Heart right ventricle (tissue), 16 donors: ENCODE results near the gene PSMD5. TPM values are rescaled to one million over a fixed set of nuclear protein-coding genes. Genes with fewer than 3 reads are reported as not detected.

Experiments
- ATAC-seq, 8 donors: fragments of 200-7000 bp; cut with Tn5 transposase; one replicate each; pipeline ENCODE4 v1.9.1; 2020; ENCODE audit warnings: mild to moderate bottlenecking in 8 of 8, moderate library complexity in 8 of 8, moderate number of reproducible peaks in 1 of 8
- DNase-seq, 2 donors: peaks; one replicate each; pipeline ENCODE4 v3.0.0-alpha.2; 2020
- H3K27ac ChIP-seq, 10 donors: fragments of 200-600 bp; sonication (generic) in 2 of 10; one replicate each; pipeline versions ENCODE4 v1.5.0 to v1.8.0; 2020 to 2022; ENCODE audit warnings: mild to moderate bottlenecking in 3 of 10
- H3K27me3 ChIP-seq, 7 donors: fragments of 200-600 bp; one replicate each; pipeline ENCODE4 v1.8.0; 2021 to 2022; ENCODE audit warnings: mild to moderate bottlenecking in 2 of 7
- H3K36me3 ChIP-seq, 9 donors: fragments of 200-600 bp; sonication (generic) in 1 of 9; one replicate each; pipeline versions ENCODE4 v1.5.0 to v1.8.0; 2020 to 2022; ENCODE audit warnings: mild to moderate bottlenecking in 2 of 9
- H3K4me1 ChIP-seq, 9 donors: fragments of 200-600 bp; sonication (generic) in 1 of 9; one replicate each; pipeline versions ENCODE4 v1.5.0 to v1.8.0; 2020 to 2022; ENCODE audit warnings: mild to moderate bottlenecking in 4 of 9
- H3K4me3 ChIP-seq, 10 donors: fragments of 200-600 bp; sonication (generic) in 2 of 10; one replicate each; pipeline versions ENCODE4 v1.5.0 to v1.8.0; 2020 to 2022; ENCODE audit warnings: mild to moderate bottlenecking in 7 of 10, moderate library complexity in 2 of 10
- H3K9me3 ChIP-seq, 11 donors: fragments of 200-600 bp in 10 of 11; sonication (generic) in 2 of 11; one replicate each; pipeline versions ENCODE4 v1.5.0 to v1.8.0; 2013 to 2022; ENCODE audit warnings: mild to moderate bottlenecking in 2 of 11, control low read depth in 1 of 11, moderate library complexity in 1 of 11
- WGBS, 2 donors: extraction: QIAGEN DNeasy Blood & Tissue Kit; methylation state at CpG; one replicate each; pipeline ENCODE4 v1.1.7; 2013; ENCODE audit warnings: inconsistent platforms in 1 of 2; 5-methylcytosine and 5-hydroxymethylcytosine counted together
- intact Hi-C, 10 donors: fragments of 100-400 bp; cut with DNase I; formaldehyde crosslinking; loops; one replicate each; pipeline versions ENCODE4 v1.11.1 to v1.14.2; 2022
- polyA plus RNA-seq, 2 donors: library from polyadenylated mRNA; stranded (reverse); fragments of 200-250 nt; gene quantifications; one replicate each; pipeline ENCODE4 v1.2.3, GENCODE V29; 2013
- total RNA-seq, 10 donors: library from RNA; stranded (reverse); fragmentation: NEBNext Ultra II Directional in 3 of 10; extraction: Animal tissue kit (Norgen Biotek cat#: 25700) in 3 of 10; gene quantifications; one replicate each; pipeline versions ENCODE4 v1.2.1 to v1.2.4, GENCODE V29; 2021 to 2023
- TF ChIP-seq, protein P1 (sequence below), 9 donors: fragments of 200-600 bp; sonication (generic) in 2 of 9; IDR thresholded peaks; one replicate each; pipeline versions ENCODE4 v1.5.0 to v1.8.0; 2021 to 2022; ENCODE audit warnings: antibody characterized with exemption in 9 of 9, mild to moderate bottlenecking in 5 of 9, moderate library complexity in 1 of 9
- donor health status: Arrhythmogenic right ventricular cardiomyopathy.
- donor health status: ischemic (EF 13 %, LVEDD 7.1; RV severe dilation, severe dysfunction).
- donor health status: healthy with polysubstance abuse.
- donor health status: DM: no; HTN: yes; CAD: no.
- donor health status: DM: no; HTN: no; CAD: no.
- donor health status: ischemic (EF 25% LVEDD 6.9; RV normal size, moderate dysfunction).
- donor health status: ischemic (EF 25% LVEDD 5.7; RV mildly dilated, moderate dysfunction).
- donor health status: healthy.
- donor health status: DM: yes; HTN: yes; CAD: no.
- donor health status: Ischemic cardiomyopathy.
- donor health status: ischemic (EF 35%, LVEDD 5.7; RV mildly dilated, moderate dysfunction).
- donor health status: nonischemic (EF 11% LVEDD 7.7; RV severe dilation, severe dysfunction).
- donor health status: DM: yes; HTN: yes; CAD: no.
- donor health status: PGD.
- donor health status: ischemic (EF 29% LVEDD 5.4; RV normal size, mild dysfunction).
- donor health status: nonischemic (EF 23%, LVEDD 6.1; RV moderate dilation, normal function).

Gene PSMD5
- total and polyA plus RNA-seq, 12 donors = 7.7 to 22.8 (median 14.3) TPM

DNA sequence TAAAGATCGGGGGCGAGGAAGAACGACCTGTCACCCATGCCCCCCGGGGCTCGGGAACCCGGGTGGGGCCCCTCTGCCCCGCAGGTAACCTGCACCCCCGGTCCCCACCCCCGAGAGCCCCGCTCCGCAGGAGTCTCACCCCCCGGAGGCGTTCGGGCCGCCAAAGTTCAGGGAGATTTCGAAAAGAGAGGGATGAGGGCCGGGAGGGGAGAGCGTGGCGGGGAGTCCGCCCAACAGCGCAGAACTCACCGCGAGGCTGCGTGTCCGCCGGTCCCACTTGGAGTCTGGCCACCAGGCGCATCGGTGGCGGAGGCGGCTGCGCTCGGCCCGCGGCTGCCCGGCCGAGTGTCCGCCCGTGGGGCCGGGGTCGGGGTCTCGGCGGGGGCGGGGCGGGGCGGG is 34.1 kb upstream of the PSMD5 start, which contains the start of gene PHF19:
Gene PHF19, minus strand, starts transcription at position 347 of the 399 bp plus-strand sequence. CDS start 2,447 bp downstream, outside the sequence.
- ATAC-seq (peak; percentile 17 to 37 (median 22)), DNase-seq (peak; percentile 33 to 48)
- Histone ChIP-seq H3K27ac (peak within 1 kb of the TSS; percentile 76 to 96 (median 92)), H3K27me3 (no peaks in the 10 kb centered on the region), H3K4me1 (peaks cover 0 to 21% (median 9%) of the 10 kb centered on the region in 9 donors), H3K9me3 (no peaks in the 10 kb centered on the region), H3K36me3 (peaks cover 0 to 28% (median 0%) of the 10 kb centered on the region in 9 donors), H3K4me3 (peak within 1 kb of the TSS; percentile 49 to 86 (median 74))
- intact Hi-C loops = loop anchor here in 7 of 10 donors (2.0 to 10.0 kb wide), 6 partner anchors 50 to 198 kb away; partner anchors contain the start of genes CNTRL (in 1 of the 7) and TRAF1 (in 1 of the 7)
- TF ChIP-seq, protein P1, sequence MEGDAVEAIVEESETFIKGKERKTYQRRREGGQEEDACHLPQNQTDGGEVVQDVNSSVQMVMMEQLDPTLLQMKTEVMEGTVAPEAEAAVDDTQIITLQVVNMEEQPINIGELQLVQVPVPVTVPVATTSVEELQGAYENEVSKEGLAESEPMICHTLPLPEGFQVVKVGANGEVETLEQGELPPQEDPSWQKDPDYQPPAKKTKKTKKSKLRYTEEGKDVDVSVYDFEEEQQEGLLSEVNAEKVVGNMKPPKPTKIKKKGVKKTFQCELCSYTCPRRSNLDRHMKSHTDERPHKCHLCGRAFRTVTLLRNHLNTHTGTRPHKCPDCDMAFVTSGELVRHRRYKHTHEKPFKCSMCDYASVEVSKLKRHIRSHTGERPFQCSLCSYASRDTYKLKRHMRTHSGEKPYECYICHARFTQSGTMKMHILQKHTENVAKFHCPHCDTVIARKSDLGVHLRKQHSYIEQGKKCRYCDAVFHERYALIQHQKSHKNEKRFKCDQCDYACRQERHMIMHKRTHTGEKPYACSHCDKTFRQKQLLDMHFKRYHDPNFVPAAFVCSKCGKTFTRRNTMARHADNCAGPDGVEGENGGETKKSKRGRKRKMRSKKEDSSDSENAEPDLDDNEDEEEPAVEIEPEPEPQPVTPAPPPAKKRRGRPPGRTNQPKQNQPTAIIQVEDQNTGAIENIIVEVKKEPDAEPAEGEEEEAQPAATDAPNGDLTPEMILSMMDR (IDR thresholded peaks at IDR 0.05) = no peak
- 1% methylated on average over 26 to 40 of the region's 45 CpGs for WGBS, 2 donors

DNA sequence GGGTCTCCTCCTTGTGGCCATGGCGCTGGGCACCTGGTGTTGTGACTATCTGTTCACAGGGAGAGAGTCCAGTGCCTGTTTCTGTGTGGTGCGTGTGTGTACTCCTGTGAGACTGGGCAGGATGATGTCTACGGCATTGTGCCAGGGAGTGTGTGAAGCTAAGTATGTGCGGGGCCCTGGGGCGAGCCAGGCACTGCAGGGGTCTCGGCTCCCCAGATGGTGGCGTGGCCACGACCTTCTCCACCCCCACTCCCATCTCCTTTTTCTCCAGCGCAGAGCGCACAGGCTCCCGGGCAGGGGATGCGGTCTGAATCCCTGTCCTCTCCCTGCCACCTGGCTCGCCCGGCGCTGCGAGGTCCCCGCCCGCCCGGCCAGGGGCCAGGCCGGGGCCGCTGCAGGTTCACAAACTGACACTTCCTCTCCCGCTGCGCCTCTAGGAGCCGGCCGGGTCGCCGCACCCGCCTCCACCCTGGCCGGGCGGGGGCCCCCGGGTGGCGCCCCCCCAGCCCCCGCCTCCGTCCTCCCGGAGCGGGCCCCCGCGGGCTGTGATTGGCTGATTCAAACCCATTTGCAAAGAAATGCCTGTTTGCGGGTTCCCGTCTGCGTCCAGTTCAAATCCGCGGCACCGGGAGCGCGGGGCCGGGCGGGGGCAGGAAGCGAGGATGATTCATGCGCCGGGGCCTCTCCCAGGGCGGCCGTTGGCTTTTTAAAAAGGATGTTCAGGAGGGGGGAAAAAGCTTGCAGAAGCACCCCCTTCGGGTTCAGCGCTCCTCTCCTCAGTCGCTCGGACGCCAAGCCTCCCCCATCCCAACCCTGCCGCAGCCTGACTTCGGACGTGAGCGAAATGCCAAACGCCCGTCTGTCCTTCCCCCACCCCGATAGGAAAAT is 33.5 kb upstream of the PSMD5 start:
- intact Hi-C loops = loop anchor here in 8 of 10 donors (2.0 to 10.0 kb wide), 6 partner anchors 51 to 199 kb away; partner anchors contain the start of genes CNTRL (in 1 of the 8) and TRAF1 (in 1 of the 8)
- no peaks in the 10 kb centered on the region for H3K9me3 ChIP-seq
- peaks cover 0 to 35% (median 0%) of the 10 kb centered on the region in 9 donors for H3K36me3 ChIP-seq
- peak; percentile 82 for DNase-seq
- H3K27me3 ChIP-seq = no peaks in the 10 kb centered on the region
- TF ChIP-seq, protein P1 (IDR thresholded peaks at IDR 0.05) = peak in 2 of 9 donors; percentile 7 to 21
- peak; percentile 70 to 83 (median 81) for ATAC-seq
- peaks cover 0 to 21% (median 9%) of the 10 kb centered on the region in 9 donors for H3K4me1 ChIP-seq
- WGBS, 2 donors = 3 to 4% methylated on average over 58 to 65 of the region's 65 CpGs
- H3K27ac ChIP-seq = peak overlapping the region; percentile 76 to 96 (median 92)
- H3K4me3 ChIP-seq = peak overlapping the region; percentile 49 to 86 (median 74)

DNA sequence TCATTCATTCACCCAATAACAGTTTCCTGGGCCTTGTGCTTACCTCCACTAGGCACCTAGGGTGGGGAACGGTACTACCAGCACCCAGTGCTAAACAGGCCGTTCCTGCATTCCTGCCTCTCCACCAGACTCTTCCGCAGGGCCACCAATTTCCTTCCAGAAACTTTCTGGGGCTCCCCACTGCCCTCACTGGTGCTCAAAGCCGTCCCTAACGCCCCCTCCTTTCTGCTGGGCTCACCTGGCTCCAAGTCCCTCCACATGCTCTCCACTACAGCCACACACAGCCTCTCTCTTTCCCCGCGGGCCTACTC is 32.9 kb upstream of the PSMD5 start:
- DNase-seq (no peak), ATAC-seq (no peak)
- TF ChIP-seq, protein P1 (IDR thresholded peaks at IDR 0.05) = no peak
- intact Hi-C loops = loop anchor here in 5 of 10 donors (2.0 to 10.0 kb wide), 5 partner anchors 52 to 199 kb away; partner anchors contain the start of genes CNTRL (in 1 of the 5) and TRAF1 (in 1 of the 5)
- no peaks in the 10 kb centered on the region for H3K27me3 ChIP-seq
- no peaks in the 10 kb centered on the region for H3K9me3 ChIP-seq
- peaks cover 0 to 21% (median 9%) of the 10 kb centered on the region in 9 donors for H3K4me1 ChIP-seq
- peak overlapping the region in 8 of 10 donors; percentile 49 to 86 (median 78) for H3K4me3 ChIP-seq
- H3K27ac ChIP-seq = peak overlapping the region; percentile 76 to 96 (median 92)
- peaks cover 0 to 39% (median 0%) of the 10 kb centered on the region in 9 donors for H3K36me3 ChIP-seq
- 66 to 71% methylated on average over 7 of the region's 7 CpGs for WGBS, 2 donors

DNA sequence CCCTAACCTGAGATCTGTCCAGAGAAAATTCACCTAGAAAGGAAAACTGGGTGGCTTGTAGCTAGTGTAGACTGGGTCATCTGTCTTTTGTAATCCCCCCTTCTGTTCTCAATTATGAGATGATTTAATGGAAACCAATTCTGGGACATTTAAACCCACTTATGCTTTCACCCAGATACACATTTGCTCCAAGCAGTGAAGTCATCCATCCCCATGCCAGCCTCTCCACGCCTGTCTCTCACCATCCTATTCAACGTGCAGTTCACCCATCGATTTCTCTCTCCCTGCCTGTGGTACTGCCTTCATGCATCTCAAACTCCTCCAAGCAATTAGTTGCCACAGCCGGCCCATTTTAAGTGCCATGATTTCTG is 32.5 kb upstream of the PSMD5 start:
- Histone ChIP-seq H3K4me1 (peaks cover 0 to 21% (median 9%) of the 10 kb centered on the region in 9 donors), H3K36me3 (peaks cover 0 to 43% (median 0%) of the 10 kb centered on the region in 9 donors), H3K4me3 (peak overlapping the region in 1 of 10 donors; percentile 82), H3K27ac (peak overlapping the region in 6 of 10 donors; percentile 91 to 96 (median 94)), H3K9me3 (no peaks in the 10 kb centered on the region), H3K27me3 (no peaks in the 10 kb centered on the region)
- DNase-seq (no peak), ATAC-seq (no peak)
- WGBS, 2 donors = 82 to 88% methylated on average over 4 of the region's 4 CpGs
- TF ChIP-seq, protein P1 (IDR thresholded peaks at IDR 0.05) = no peak
- intact Hi-C loops = loop anchor here in 5 of 10 donors (2.0 to 10.0 kb wide), 5 partner anchors 52 to 200 kb away; partner anchors contain the start of genes CNTRL (in 1 of the 5) and TRAF1 (in 1 of the 5)
